Liver (tissue), 3 donors: ENCODE data around the gene EVC2.

ENCODE experiments used
- ATF3 ChIP-seq: IDR thresholded peaks from 2 replicates; pipeline ENCODE4 v1.6.1; 2016; ENCODE audit warnings: antibody characterized with exemption
- CTCF ChIP-seq: fragments of 150-350 bp; IDR thresholded peaks from 2 replicates; pipeline ENCODE4 v1.5.1; 2017; ENCODE audit warnings: improper control_type of control experiment, low read depth, low read length; ENCODE audit not compliant: missing input control
- GABPA ChIP-seq, 2 donors: IDR thresholded peaks in 1 of 2; conservative IDR thresholded peaks in 1 of 2; 2 replicates each; pipeline ENCODE4 v1.6.1; 2016; ENCODE audit warnings: antibody characterized with exemption in 2 of 2, mild to moderate bottlenecking in 1 of 2, moderate library complexity in 1 of 2
- MAX ChIP-seq: IDR thresholded peaks from 2 replicates; pipeline ENCODE4 v1.6.1; 2016; ENCODE audit warnings: antibody characterized with exemption
- NR2F2 ChIP-seq: IDR thresholded peaks from 2 replicates; pipeline ENCODE4 v1.6.1; 2016; ENCODE audit warnings: antibody characterized with exemption
- RAD21 ChIP-seq, 2 donors: IDR thresholded peaks; 2 replicates each; pipeline ENCODE4 v1.6.1; 2016; ENCODE audit warnings: antibody characterized with exemption in 2 of 2, mild to moderate bottlenecking in 2 of 2
- REST ChIP-seq: IDR thresholded peaks from 2 replicates; pipeline ENCODE4 v1.6.1; 2016; ENCODE audit warnings: antibody characterized with exemption, mild to moderate bottlenecking
- TAF1 ChIP-seq: conservative IDR thresholded peaks from 2 replicates; pipeline ENCODE4 v1.6.1; 2016; ENCODE audit warnings: antibody characterized with exemption, mild to moderate bottlenecking
- donor health status: healthy.
- donor health status: healthy.

- no peak for TF ChIP-seq REST
- no peak for TF ChIP-seq CTCF
- no peak for TF ChIP-seq TAF1
- no peak for TF ChIP-seq RAD21 (IDR thresholded peaks at IDR 0.05)
- no peak for TF ChIP-seq MAX
- TF ChIP-seq GABPA (IDR thresholded peaks at IDR 0.05 in 1 of 2, conservative IDR thresholded peaks at IDR 0.05 in 1 of 2), result no peak
- no peak for TF ChIP-seq ATF3
- TF ChIP-seq NR2F2, result no peak
Observed at GRCh38 chr4:5552451-5552850, 155.9 kb downstream of the EVC2 start.
